Suprapubic skin (tissue), 4 donors: ENCODE data around the gene AFF4.

Experiments
- EP300 ChIP-seq: sonication (generic); formaldehyde crosslinking; IDR thresholded peaks from one replicate; pipeline ENCODE4 v1.6.1; 2017; ENCODE audit warnings: antibody characterized with exemption
- POLR2A ChIP-seq, 2 donors: fragments of 450-650 bp; IDR thresholded peaks; one replicate each; pipeline ENCODE4 v1.6.1; 2017; ENCODE audit warnings: antibody characterized with exemption in 2 of 2, mild to moderate bottlenecking in 2 of 2, moderate library complexity in 2 of 2
- POLR2AphosphoS5 ChIP-seq, 3 donors: sonication (generic); formaldehyde crosslinking; IDR thresholded peaks; one replicate each; pipeline ENCODE4 v1.6.1; 2017; ENCODE audit warnings: antibody characterized with exemption in 3 of 3
- TF ChIP-seq, protein P1 (sequence below), 2 donors: fragments of 200-600 bp in 1 of 2; fragments of 450-650 bp in 1 of 2; sonication (generic) in 1 of 2; IDR thresholded peaks; one replicate each; pipeline ENCODE4 v1.5.1; 2016 to 2019; ENCODE audit warnings: antibody characterized with exemption in 2 of 2, mild to moderate bottlenecking in 1 of 2, moderate library complexity in 1 of 2

DNA sequence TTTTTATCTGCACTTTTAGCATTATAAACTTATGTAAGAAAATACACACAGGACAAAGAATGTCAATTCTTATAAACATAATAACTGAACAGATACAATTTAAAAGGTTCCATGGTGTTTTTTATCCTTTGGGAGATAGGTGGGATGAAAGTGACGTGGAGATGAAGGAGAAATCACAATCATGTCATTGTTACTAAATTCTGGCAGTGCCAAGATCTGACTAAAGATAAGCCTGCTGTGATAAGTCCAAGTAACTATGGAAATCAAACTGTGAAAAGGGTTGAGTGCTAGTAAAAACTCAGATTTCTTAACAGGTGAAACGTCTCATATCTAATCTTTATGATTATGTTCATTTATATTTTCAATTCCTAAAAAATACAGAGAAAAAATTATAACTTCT, 78.9 kb downstream of the AFF4 start:
- TF ChIP-seq, protein P1, sequence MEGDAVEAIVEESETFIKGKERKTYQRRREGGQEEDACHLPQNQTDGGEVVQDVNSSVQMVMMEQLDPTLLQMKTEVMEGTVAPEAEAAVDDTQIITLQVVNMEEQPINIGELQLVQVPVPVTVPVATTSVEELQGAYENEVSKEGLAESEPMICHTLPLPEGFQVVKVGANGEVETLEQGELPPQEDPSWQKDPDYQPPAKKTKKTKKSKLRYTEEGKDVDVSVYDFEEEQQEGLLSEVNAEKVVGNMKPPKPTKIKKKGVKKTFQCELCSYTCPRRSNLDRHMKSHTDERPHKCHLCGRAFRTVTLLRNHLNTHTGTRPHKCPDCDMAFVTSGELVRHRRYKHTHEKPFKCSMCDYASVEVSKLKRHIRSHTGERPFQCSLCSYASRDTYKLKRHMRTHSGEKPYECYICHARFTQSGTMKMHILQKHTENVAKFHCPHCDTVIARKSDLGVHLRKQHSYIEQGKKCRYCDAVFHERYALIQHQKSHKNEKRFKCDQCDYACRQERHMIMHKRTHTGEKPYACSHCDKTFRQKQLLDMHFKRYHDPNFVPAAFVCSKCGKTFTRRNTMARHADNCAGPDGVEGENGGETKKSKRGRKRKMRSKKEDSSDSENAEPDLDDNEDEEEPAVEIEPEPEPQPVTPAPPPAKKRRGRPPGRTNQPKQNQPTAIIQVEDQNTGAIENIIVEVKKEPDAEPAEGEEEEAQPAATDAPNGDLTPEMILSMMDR (IDR thresholded peaks at IDR 0.05) = no peak
- TF ChIP-seq POLR2AphosphoS5 (IDR thresholded peaks at IDR 0.05) = no peak
- TF ChIP-seq EP300 = no peak
- no peak for TF ChIP-seq POLR2A (IDR thresholded peaks at IDR 0.05)
